HUES6 (cell line): ENCODE results near the gene VOPP1.
"Not testable (repeated sequence)": the region's sequence is repeated elsewhere in the genome, so short reads cannot be mapped to it uniquely, and the experiment has no call there.

Source experiments
- H3K27ac ChIP-seq: 2 replicates; pipeline ENCODE4 v1.7.0; 2013; ENCODE audit warnings: low read depth, mild to moderate bottlenecking, low read length, inconsistent platforms
- H3K27me3 ChIP-seq: 2 replicates; pipeline ENCODE4 v1.6.1; 2013; ENCODE audit warnings: low read length; ENCODE audit not compliant: control insufficient read depth, insufficient read depth
- H3K36me3 ChIP-seq: 2 replicates; pipeline ENCODE4 v1.6.1; 2013; ENCODE audit warnings: low read length; ENCODE audit not compliant: control insufficient read depth, insufficient read depth
- H3K4me1 ChIP-seq: 2 replicates; pipeline ENCODE4 v1.6.1; 2013; ENCODE audit warnings: low read length; ENCODE audit not compliant: control insufficient read depth, insufficient read depth
- H3K4me3 ChIP-seq: 2 replicates; pipeline ENCODE4 v1.5.1; 2013; ENCODE audit warnings: low read depth, low read length
- H3K9ac ChIP-seq: one replicate; pipeline ENCODE4 v1.6.1; 2013; ENCODE audit warnings: mild to moderate bottlenecking, low read length
- H3K9me3 ChIP-seq: 2 replicates; pipeline ENCODE4 v1.6.1; 2013; ENCODE audit warnings: low read depth, low read length; ENCODE audit not compliant: control insufficient read depth, insufficient read depth

VOPP1 gene

GRCh38 chr7:55593515-55594318 is 21.4 kb upstream of the VOPP1 start:
- Histone ChIP-seq H3K9ac (no peak overlapping the region), H3K27me3 (peaks cover 4% of the 10 kb centered on the region; the same call in 1 of the 2 replicates), H3K4me1 (no peaks in the 10 kb centered on the region), H3K4me3 (no peak overlapping the region), H3K27ac (no peak overlapping the region), H3K9me3 (no peaks in the 10 kb centered on the region), H3K36me3 (no peaks in the 10 kb centered on the region)

GRCh38 chr7:55593172-55593514 is 20.8 kb upstream of the VOPP1 start:
- Histone ChIP-seq H3K4me3 (no peak overlapping the region), H3K36me3 (no peaks in the 10 kb centered on the region), H3K4me1 (no peaks in the 10 kb centered on the region), H3K9me3 (no peaks in the 10 kb centered on the region), H3K27ac (no peak overlapping the region), H3K27me3 (peaks cover 4% of the 10 kb centered on the region; the same call in 1 of the 2 replicates), H3K9ac (no peak overlapping the region)

GRCh38 chr7:55592492-55592891 is 20.2 kb upstream of the VOPP1 start:
- H3K9me3 ChIP-seq, result no peaks in the 10 kb centered on the region
- H3K4me3 ChIP-seq, result no peak overlapping the region
- no peaks in the 10 kb centered on the region for H3K36me3 ChIP-seq
- H3K27me3 ChIP-seq, result peaks cover 4% of the 10 kb centered on the region; the same call in 1 of the 2 replicates
- H3K9ac ChIP-seq, result no peak overlapping the region
- no peaks in the 10 kb centered on the region for H3K4me1 ChIP-seq
- no peak overlapping the region for H3K27ac ChIP-seq

- no peak overlapping the region for H3K4me3 ChIP-seq
- peaks cover 4% of the 10 kb centered on the region; the same call in 1 of the 2 replicates for H3K27me3 ChIP-seq
These were observed 19.1 kb upstream of the VOPP1 start for GRCh38 chr7:55591282-55591931.

GRCh38 chr7:55590517-55591281 is 18.4 kb upstream of the VOPP1 start:
- Histone ChIP-seq H3K9me3 (no peaks in the 10 kb centered on the region), H3K36me3 (no peaks in the 10 kb centered on the region), H3K4me3 (no peak overlapping the region), H3K27me3 (peaks cover 4% of the 10 kb centered on the region; the same call in 1 of the 2 replicates), H3K4me1 (no peaks in the 10 kb centered on the region), H3K9ac (no peak overlapping the region), H3K27ac (no peak overlapping the region)

More at GRCh38 chr7:55591282-55591931, 19.1 kb upstream of the VOPP1 start:
- Histone ChIP-seq H3K4me1 (no peaks in the 10 kb centered on the region), H3K9ac (no peak overlapping the region), H3K9me3 (no peaks in the 10 kb centered on the region), H3K27ac (no peak overlapping the region), H3K36me3 (no peaks in the 10 kb centered on the region)

- Histone ChIP-seq H3K27me3 (peaks cover 4% of the 10 kb centered on the region; the same call in 1 of the 2 replicates), H3K9ac (no peak overlapping the region), H3K4me3 (no peak overlapping the region), H3K4me1 (no peaks in the 10 kb centered on the region), H3K36me3 (no peaks in the 10 kb centered on the region), H3K27ac (no peak overlapping the region), H3K9me3 (no peaks in the 10 kb centered on the region)
These were observed 17.6 kb upstream of the VOPP1 start for GRCh38 chr7:55589905-55590304.

- H3K27ac ChIP-seq, result no peak overlapping the region
- no peak overlapping the region for H3K4me3 ChIP-seq
- H3K9me3 ChIP-seq, result no peaks in the 10 kb centered on the region
- H3K9ac ChIP-seq, result no peak overlapping the region
- no peaks in the 10 kb centered on the region for H3K4me1 ChIP-seq
- H3K36me3 ChIP-seq, result no peaks in the 10 kb centered on the region
- H3K27me3 ChIP-seq, result peaks cover 4% of the 10 kb centered on the region; the same call in 1 of the 2 replicates
These were observed 16.8 kb upstream of the VOPP1 start for GRCh38 chr7:55588976-55589604.

- H3K36me3 ChIP-seq, result no peaks in the 10 kb centered on the region
- no peaks in the 10 kb centered on the region for H3K4me1 ChIP-seq
- no peak overlapping the region for H3K27ac ChIP-seq
- H3K4me3 ChIP-seq, result no peak overlapping the region
- H3K9ac ChIP-seq, result no peak overlapping the region
- peaks cover 5% of the 10 kb centered on the region for H3K9me3 ChIP-seq
- peaks cover 4% of the 10 kb centered on the region; the same call in 1 of the 2 replicates for H3K27me3 ChIP-seq
These were observed 16.0 kb upstream of the VOPP1 start for GRCh38 chr7:55588379-55588699.

- H3K4me1 ChIP-seq, result no peaks in the 10 kb centered on the region
- H3K9me3 ChIP-seq, result peaks cover 10% of the 10 kb centered on the region
- H3K4me3 ChIP-seq, result no peak overlapping the region
- H3K27me3 ChIP-seq, result peaks cover 4% of the 10 kb centered on the region; the same call in 1 of the 2 replicates
- no peak overlapping the region for H3K27ac ChIP-seq
- H3K36me3 ChIP-seq, result no peaks in the 10 kb centered on the region
- H3K9ac ChIP-seq, result no peak overlapping the region
These were observed 15.5 kb upstream of the VOPP1 start for GRCh38 chr7:55587687-55588378.

GRCh38 chr7:55582656-55583055 is 10.4 kb upstream of the VOPP1 start:
- not testable (repeated sequence) for H3K4me1 ChIP-seq, H3K4me3 ChIP-seq, H3K9ac ChIP-seq, H3K27ac ChIP-seq, H3K36me3 ChIP-seq, H3K27me3 ChIP-seq
- H3K9me3 ChIP-seq, result peaks cover 12% of the 10 kb centered on the region
